CD14-positive monocyte (primary cell): Measurements from ENCODE around the gene RPA3. TPM values are rescaled to one million over a fixed set of nuclear protein-coding genes. Genes with fewer than 3 reads are reported as not detected.

Source experiments
- DNase-seq, 3 donors: peaks; one replicate each; pipeline ENCODE4 v3.0.0-alpha.2; 2011 to 2022
- H2AFZ ChIP-seq: 2 replicates; pipeline ENCODE4 v1.6.0; 2012; ENCODE audit warnings: mild to moderate bottlenecking, low read depth, low read length, inconsistent platforms; ENCODE audit not compliant: insufficient read depth, poor library complexity, severe bottlenecking
- H3K27ac ChIP-seq, 2 donors: 1 replicate in 1 of 2; 2 replicates in 1 of 2; pipeline ENCODE4 v1.5.1; 2012 to 2013; ENCODE audit warnings: low read length in 2 of 2, control low read depth in 1 of 2, inconsistent platforms in 1 of 2, low read depth in 1 of 2, mild to moderate bottlenecking in 1 of 2
- H3K27me3 ChIP-seq, 2 donors: one replicate each; pipeline versions ENCODE4 v1.6.0 to v1.6.1; 2011 to 2013; ENCODE audit warnings: low read length in 2 of 2; ENCODE audit not compliant: control insufficient read depth in 2 of 2, insufficient read depth in 2 of 2
- H3K36me3 ChIP-seq, 2 donors: replicated peaks in 1 of 2; 1 replicate in 1 of 2; 2 replicates in 1 of 2; pipeline versions ENCODE4 v1.5.1 to v1.6.1; 2012 to 2013; ENCODE audit warnings: low read length in 2 of 2, control low read depth in 1 of 2, inconsistent platforms in 1 of 2, mild to moderate bottlenecking in 1 of 2; ENCODE audit not compliant: insufficient read depth in 2 of 2, control insufficient read depth in 1 of 2
- H3K4me1 ChIP-seq, 2 donors: 1 replicate in 1 of 2; 2 replicates in 1 of 2; pipeline versions ENCODE4 v1.5.1 to v1.6.1; 2012 to 2013; ENCODE audit warnings: low read length in 2 of 2, control low read depth in 1 of 2, inconsistent platforms in 1 of 2, mild to moderate bottlenecking in 1 of 2, moderate library complexity in 1 of 2; ENCODE audit not compliant: insufficient read depth in 2 of 2, control insufficient read depth in 1 of 2
- H3K4me2 ChIP-seq: replicated peaks from 2 replicates; pipeline ENCODE3; 2012; ENCODE audit warnings: low read length, moderate library complexity, mild to moderate bottlenecking; ENCODE audit not compliant: poor library complexity, severe bottlenecking; ENCODE audit errors: extremely low read depth
- H3K4me3 ChIP-seq, 3 experiments: fragments of 200-600 bp in 1 of 3; sonication (generic) in 1 of 3; replicated peaks in 1 of 3; 1 replicate in 2 of 3; 2 replicates in 1 of 3; pipeline ENCODE4 v1.5.1; 2011 to 2013; ENCODE audit warnings: low read length in 3 of 3, mild to moderate bottlenecking in 3 of 3, control low read depth in 2 of 3, low read depth in 2 of 3, inconsistent platforms in 1 of 3, moderate library complexity in 1 of 3
- H3K79me2 ChIP-seq: 2 replicates; pipeline ENCODE4 v1.6.0; 2012; ENCODE audit warnings: mild to moderate bottlenecking, control low read depth, inconsistent platforms, low read length, moderate library complexity; ENCODE audit not compliant: insufficient read depth
- H3K9ac ChIP-seq: 2 replicates; pipeline ENCODE4 v1.6.0; 2017; ENCODE audit warnings: low read length, mild to moderate bottlenecking; ENCODE audit not compliant: insufficient read depth, poor library complexity, severe bottlenecking
- H3K9me3 ChIP-seq, 2 donors: replicated peaks in 1 of 2; 1 replicate in 1 of 2; 2 replicates in 1 of 2; pipeline versions ENCODE4 v1.5.1 to v1.6.1; 2012 to 2013; ENCODE audit warnings: low read length in 2 of 2, control low read depth in 1 of 2; ENCODE audit not compliant: control insufficient read depth in 1 of 2, insufficient read depth in 1 of 2
- H4K20me1 ChIP-seq: 2 replicates; pipeline ENCODE4 v1.6.0; 2012; ENCODE audit warnings: mild to moderate bottlenecking, low read length, control low read depth, moderate library complexity; ENCODE audit not compliant: insufficient read depth
- H3K27ac Mint-ChIP-seq, 7 donors: one replicate each; pipeline ENCODE4 v1.8.0; 2020; ENCODE audit warnings: mild to moderate bottlenecking in 7 of 7, mixed read lengths in 7 of 7, moderate library complexity in 6 of 7, inconsistent platforms in 2 of 7
- H3K27me3 Mint-ChIP-seq, 3 donors: one replicate each; pipeline ENCODE4 v1.8.0; 2021 to 2022; ENCODE audit warnings: low read depth in 3 of 3, mild to moderate bottlenecking in 3 of 3, mixed read lengths in 3 of 3, moderate library complexity in 3 of 3, inconsistent platforms in 1 of 3
- H3K36me3 Mint-ChIP-seq, 2 donors: one replicate each; pipeline ENCODE4 v1.8.0; 2020; ENCODE audit warnings: mixed read lengths in 2 of 2, inconsistent platforms in 1 of 2, mild to moderate bottlenecking in 1 of 2
- H3K4me1 Mint-ChIP-seq: one replicate; pipeline ENCODE4 v1.8.0; 2020; ENCODE audit warnings: mild to moderate bottlenecking, mixed read lengths
- H3K4me3 Mint-ChIP-seq, 2 donors: one replicate each; pipeline ENCODE4 v1.8.0; 2020; ENCODE audit warnings: mild to moderate bottlenecking in 2 of 2, mixed read lengths in 2 of 2, moderate library complexity in 1 of 2
- H3K9me3 Mint-ChIP-seq, 7 donors: one replicate each; pipeline ENCODE4 v1.8.0; 2020 to 2022; ENCODE audit warnings: mixed read lengths in 7 of 7, mild to moderate bottlenecking in 6 of 7, moderate library complexity in 6 of 7, inconsistent platforms in 2 of 7
- CTCF ChIP-seq: fragments of 200-600 bp; IDR thresholded peaks from one replicate; pipeline ENCODE4 v1.8.0; 2022; ENCODE audit warnings: antibody characterized with exemption, mild to moderate bottlenecking
- WGBS: methylation state at CpG from one replicate; pipeline ENCODE4 v1.1.5; 2013; ENCODE audit warnings: missing lambda C conversion rate; ENCODE audit not compliant: insufficient coverage; 5-methylcytosine and 5-hydroxymethylcytosine counted together
- intact Hi-C, 2 donors: fragments of 100-400 bp; cut with micrococcal nuclease; formaldehyde crosslinking; loops; one replicate each; pipeline versions ENCODE4 v1.15.0 to v1.15.1; 2023
- polyA plus RNA-seq, 3 donors: library from polyadenylated mRNA; depleted of rRNA in 1 of 3; unstranded in 2 of 3; stranded (reverse) in 1 of 3; fragments of 300-500 nt in 2 of 3; fragments of >200 nt in 1 of 3; fragmentation: Illumina TruSeq in 2 of 3; gene quantifications; 1 replicate in 2 of 3; 2 replicates in 1 of 3; pipeline ENCODE4 v1.2.3, GENCODE V29; 2012 to 2021

Gene RPA3
- polyA plus RNA-seq, 3 donors, result 6.2 to 50.5 (median 44.7) TPM

- peaks cover 38% of the 10 kb centered on the region for H3K4me1 Mint-ChIP-seq
- peak overlapping the region in 4 of 7 donors; percentile 44 to 66 (median 54) for H3K27ac Mint-ChIP-seq
- H3K9me3 ChIP-seq, result peaks cover under 1 to 1% of the 10 kb centered on the region in 2 donors
- peaks cover 0 to 1% (median 0%) of the 10 kb centered on the region in 3 donors for H3K27me3 Mint-ChIP-seq
- no peak overlapping the region for H3K4me2 ChIP-seq
- peaks cover 6% of the 10 kb centered on the region for H3K79me2 ChIP-seq
- H4K20me1 ChIP-seq, result no peaks in the 10 kb centered on the region
- peaks cover 0 to 22% of the 10 kb centered on the region in 2 donors for H3K36me3 ChIP-seq
- DNase-seq, result no peak
- H3K4me1 ChIP-seq, result peaks cover 12 to 17% of the 10 kb centered on the region in 2 donors
- no peak for TF ChIP-seq CTCF
- no peak overlapping the region for H2AFZ ChIP-seq
- peak overlapping the region in 1 of 2 donors; percentile 67 for H3K27ac ChIP-seq
- peak overlapping the region in 1 of 2 donors; percentile 26 for H3K4me3 Mint-ChIP-seq
- 67% methylated on average over 2 of the region's 6 CpGs for WGBS
- peaks cover 16 to 21% of the 10 kb centered on the region in 2 donors for H3K36me3 Mint-ChIP-seq
- peaks cover 0 to 12% (median 3%) of the 10 kb centered on the region in 7 donors for H3K9me3 Mint-ChIP-seq
- no peak overlapping the region for H3K9ac ChIP-seq
- intact Hi-C loops, result no loop called here
- no peaks in the 10 kb centered on the region for H3K27me3 ChIP-seq
- H3K4me3 ChIP-seq, result no peak overlapping the region
Observed at GRCh38 chr7:7672545-7673239, 45.7 kb downstream of the RPA3 start.

GRCh38 chr7:7671361-7671760 lies 47.0 kb downstream of the RPA3 start:
- no peak for DNase-seq
- Mint-ChIP-seq H3K27ac (peak overlapping the region in 5 of 7 donors; percentile 5 to 77 (median 21)), H3K27me3 (peaks cover 0 to 1% (median 0%) of the 10 kb centered on the region in 3 donors), H3K4me3 (no peak overlapping the region), H3K4me1 (peaks cover 38% of the 10 kb centered on the region), H3K9me3 (peaks cover 0 to 12% (median 0%) of the 10 kb centered on the region in 7 donors), H3K36me3 (peaks cover 13 to 21% of the 10 kb centered on the region in 2 donors)
- Histone ChIP-seq H3K4me2 (no peak overlapping the region), H3K9ac (no peak overlapping the region), H3K36me3 (peaks cover 0 to 22% of the 10 kb centered on the region in 2 donors), H3K27ac (peak overlapping the region in 1 of 2 donors; percentile 67), H3K79me2 (peaks cover 12% of the 10 kb centered on the region), H2AFZ (no peak overlapping the region), H3K9me3 (no peaks in the 10 kb centered on the region), H3K4me3 (no peak overlapping the region), H4K20me1 (no peaks in the 10 kb centered on the region), H3K27me3 (no peaks in the 10 kb centered on the region), H3K4me1 (peaks cover 12 to 17% of the 10 kb centered on the region in 2 donors)
- intact Hi-C loops, result no loop called here
- no CpG with 5 or more reads among the region's 3 CpGs for WGBS
- no peak for TF ChIP-seq CTCF
